NK-92 (cell line): ENCODE results near the gene EIF3C.
"Not testable (repeated sequence)": the region's sequence is repeated elsewhere in the genome, so short reads cannot be mapped to it uniquely, and the experiment has no call there.

Experiments
- DNase-seq: peaks from one replicate; lab custom pipeline; 2025; ENCODE audit not compliant: unreplicated experiment; lab: John Stamatoyannopoulos, UW

The EIF3C gene

GRCh38 chr16:28746618-28747350, 35.5 kb downstream of the EIF3C start:
- DNase-seq, result not testable (repeated sequence)

GRCh38 chr16:28749997-28750465, 38.8 kb downstream of the EIF3C start:
- not testable (repeated sequence) for DNase-seq

GRCh38 chr16:28750469-28751067, 39.3 kb downstream of the EIF3C start:
- not testable (repeated sequence) for DNase-seq

GRCh38 chr16:28751487-28751886, 40.2 kb downstream of the EIF3C start, which contains the start of gene NPIPB9:
TSS of gene NPIPB9 (plus strand) at chr16:28751787.
- not testable (repeated sequence) for DNase-seq

- DNase-seq, result not testable (repeated sequence)
Measured at GRCh38 chr16:28781697-28782096, 70.4 kb downstream of the EIF3C start.

GRCh38 chr16:28782357-28782756, 71.1 kb downstream of the EIF3C start:
- DNase-seq, result not testable (repeated sequence)
